H1 (cell line): ENCODE measurements around the gene CLGN. TPM values are rescaled to one million over a fixed set of nuclear protein-coding genes. Genes with fewer than 3 reads are reported as not detected.

ENCODE experiments used
- CTCF ChIA-PET: fragments of 300-600 bp; sonication (Branson Sonifier 250); formaldehyde crosslinking; loops from one replicate; lab custom pipeline; 2021; ENCODE audit not compliant: partially characterized antibody; lab: Charles Lee
- POLR2A ChIA-PET: fragments of 300-600 bp; sonication (Branson Sonifier 250); formaldehyde crosslinking; loops from one replicate; lab custom pipeline; 2021; ENCODE audit warnings: inconsistent platforms; ENCODE audit not compliant: partially characterized antibody; lab: Charles Lee
- DNase-seq, 2 experiments: peaks; one replicate each; pipeline versions ENCODE4 v3.0.0 to v3.0.0-alpha.2; 2010 to 2022; ENCODE audit warnings: low spot score in 2 of 2, low read depth in 1 of 2, mixed read lengths in 1 of 2
- FAIRE-seq: peaks from 2 replicates; lab custom pipeline; 2011; peaks lifted over from hg19 to GRCh38; lab: Jason Lieb, UNC
- H2AFZ ChIP-seq: 2 replicates; pipeline ENCODE4 v1.8.1; 2012; ENCODE audit warnings: low read length, inconsistent platforms
- H2AK5ac ChIP-seq: 2 replicates; pipeline ENCODE4 v1.6.1; 2013; ENCODE audit warnings: low read depth, low read length
- H2BK120ac ChIP-seq: replicated peaks from 2 replicates; pipeline ENCODE3; 2013; ENCODE audit warnings: low read depth, low read length, inconsistent platforms
- H2BK12ac ChIP-seq: 2 replicates; pipeline ENCODE4 v1.6.1; 2013; ENCODE audit warnings: low read depth, low read length
- H2BK15ac ChIP-seq: 2 replicates; pipeline ENCODE4 v1.6.1; 2013; ENCODE audit warnings: low read length
- H2BK20ac ChIP-seq: 2 replicates; pipeline ENCODE4 v1.6.1; 2013; ENCODE audit warnings: low read length
- H2BK5ac ChIP-seq: 2 replicates; pipeline ENCODE4 v1.6.1; 2013; ENCODE audit warnings: low read depth, low read length
- H3K14ac ChIP-seq: 2 replicates; pipeline ENCODE4 v1.6.1; 2013; ENCODE audit warnings: inconsistent platforms; ENCODE audit not compliant: insufficient read length
- H3K18ac ChIP-seq: 2 replicates; pipeline ENCODE4 v1.6.1; 2013; ENCODE audit warnings: low read length; ENCODE audit errors: extremely low read depth
- H3K23ac ChIP-seq: 2 replicates; pipeline ENCODE4 v1.6.1; 2013; ENCODE audit warnings: inconsistent platforms; ENCODE audit not compliant: insufficient read length
- H3K23me2 ChIP-seq: 2 replicates; pipeline ENCODE4 v1.6.1; 2013; ENCODE audit warnings: low read depth, low read length
- H3K27ac ChIP-seq: 2 replicates; pipeline ENCODE4 v1.6.1; 2011; ENCODE audit warnings: low read depth, low read length, inconsistent platforms
- H3K27me3 ChIP-seq, 4 experiments: replicated peaks in 1 of 4; 1 replicate in 1 of 4; 2 replicates in 3 of 4; pipeline versions ENCODE4 v1.6.1 to v1.8.1; 2011 to 2013; ENCODE audit warnings: low read length in 3 of 4, mild to moderate bottlenecking in 3 of 4, inconsistent platforms in 2 of 4, mixed read lengths in 2 of 4, moderate library complexity in 1 of 4; ENCODE audit not compliant: control insufficient read depth in 3 of 4, insufficient read depth in 3 of 4; ENCODE audit errors: extremely low read depth in 1 of 4
- H3K36me3 ChIP-seq, 4 experiments: 2 replicates each; pipeline versions ENCODE4 v1.6.1 to v1.8.1; 2011 to 2013; ENCODE audit warnings: mild to moderate bottlenecking in 4 of 4, low read length in 3 of 4, moderate library complexity in 2 of 4, control low read depth in 1 of 4, inconsistent platforms in 1 of 4; ENCODE audit not compliant: insufficient read depth in 4 of 4, control insufficient read depth in 2 of 4
- H3K4ac ChIP-seq: replicated peaks from 2 replicates; pipeline ENCODE3; 2013; ENCODE audit warnings: low read length, low read depth, mixed read lengths, inconsistent platforms; ENCODE audit not compliant: insufficient read length
- H3K4me1 ChIP-seq, 4 experiments: replicated peaks in 1 of 4; 1 replicate in 1 of 4; 2 replicates in 3 of 4; pipeline versions ENCODE4 v1.6.1 to v1.8.1; 2011 to 2013; ENCODE audit warnings: low read length in 3 of 4, inconsistent platforms in 2 of 4, mixed read lengths in 1 of 4; ENCODE audit not compliant: insufficient read depth in 4 of 4, control insufficient read depth in 3 of 4
- H3K4me2 ChIP-seq, 2 experiments: 2 replicates each; pipeline versions ENCODE4 v1.6.1 to v1.8.1; 2011 to 2013; ENCODE audit warnings: low read depth in 2 of 2, low read length in 2 of 2, control low read depth in 1 of 2, inconsistent platforms in 1 of 2, mild to moderate bottlenecking in 1 of 2; ENCODE audit not compliant: insufficient read depth in 1 of 2
- H3K4me3 ChIP-seq, 4 experiments: fragments of 200-600, 300-600 bp in 1 of 4; sonication (generic), shearing (Covaris generic), sonication (Bioruptor Twin) in 1 of 4; 2 replicates each; pipeline versions ENCODE4 v1.5.1 to v1.8.1; 2011 to 2016; ENCODE audit warnings: low read length in 4 of 4, low read depth in 3 of 4, control low read depth in 2 of 4, inconsistent platforms in 2 of 4, mild to moderate bottlenecking in 2 of 4, mixed read lengths in 1 of 4, moderate library complexity in 1 of 4; ENCODE audit not compliant: insufficient read depth in 2 of 4; ENCODE audit errors: extremely low read depth in 1 of 4
- H3K56ac ChIP-seq: replicated peaks from 2 replicates; pipeline ENCODE3; 2013; ENCODE audit warnings: low read depth, mild to moderate bottlenecking, mixed read lengths, low read length, inconsistent platforms; ENCODE audit not compliant: insufficient read length
- H3K79me1 ChIP-seq: 2 replicates; pipeline ENCODE4 v1.6.1; 2013; ENCODE audit warnings: low read depth, low read length, control low read depth
- H3K79me2 ChIP-seq, 2 experiments: 2 replicates each; pipeline versions ENCODE4 v1.6.1 to v1.8.1; 2012 to 2013; ENCODE audit warnings: low read length in 2 of 2, mild to moderate bottlenecking in 2 of 2, inconsistent platforms in 1 of 2; ENCODE audit not compliant: insufficient read depth in 2 of 2, control insufficient read depth in 1 of 2
- H3K9ac ChIP-seq, 4 experiments: replicated peaks in 1 of 4; 1 replicate in 1 of 4; 2 replicates in 3 of 4; pipeline versions ENCODE4 v1.6.1 to v1.8.1; 2011 to 2013; ENCODE audit warnings: low read depth in 3 of 4, low read length in 3 of 4, control low read depth in 2 of 4, mild to moderate bottlenecking in 2 of 4, moderate library complexity in 2 of 4, inconsistent platforms in 1 of 4; ENCODE audit errors: extremely low read depth in 1 of 4
- H3K9me3 ChIP-seq, 2 experiments: 2 replicates each; pipeline versions ENCODE4 v1.6.1 to v1.8.1; 2012 to 2013; ENCODE audit warnings: mild to moderate bottlenecking in 2 of 2, moderate library complexity in 2 of 2, control low read depth in 1 of 2, inconsistent platforms in 1 of 2, low read depth in 1 of 2, low read length in 1 of 2, mixed read lengths in 1 of 2; ENCODE audit not compliant: insufficient read depth in 2 of 2
- H4K20me1 ChIP-seq, 2 experiments: replicated peaks in 1 of 2; 2 replicates each; pipeline versions ENCODE3 to v1.8.1; 2011 to 2013; ENCODE audit warnings: inconsistent platforms in 2 of 2, low read length in 2 of 2, mild to moderate bottlenecking in 1 of 2; ENCODE audit not compliant: insufficient read depth in 2 of 2, control insufficient read depth in 1 of 2
- H4K5ac ChIP-seq: 2 replicates; pipeline ENCODE4 v1.6.1; 2013; ENCODE audit warnings: low read length, low read depth, mixed read lengths, inconsistent platforms; ENCODE audit not compliant: insufficient read length
- H4K8ac ChIP-seq: 2 replicates; pipeline ENCODE4 v1.8.0; 2013; ENCODE audit warnings: mild to moderate bottlenecking, moderate library complexity, low read length, inconsistent platforms; ENCODE audit not compliant: insufficient read depth; ENCODE audit errors: extremely low read depth
- H4K91ac ChIP-seq: replicated peaks from 2 replicates; pipeline ENCODE3; 2013; ENCODE audit warnings: low read length, mixed read lengths, inconsistent platforms; ENCODE audit not compliant: insufficient read length
- BRCA1 ChIP-seq: IDR thresholded peaks from 2 replicates; pipeline ENCODE4 v1.6.1; 2012; ENCODE audit warnings: low read depth, low read length, improper control_type of control experiment
- CREB1 ChIP-seq: IDR thresholded peaks from 2 replicates; pipeline ENCODE4 v1.6.1; 2012; ENCODE audit warnings: inconsistent platforms
- E2F6 ChIP-seq: IDR thresholded peaks from 2 replicates; pipeline ENCODE4 v1.6.1; 2012; ENCODE audit warnings: inconsistent platforms
- GABPA ChIP-seq: IDR thresholded peaks from 2 replicates; pipeline ENCODE4 v1.6.1; 2011; ENCODE audit warnings: mild to moderate bottlenecking, low read length, moderate library complexity, borderline replicate concordance; ENCODE audit not compliant: insufficient read depth
- KDM1A ChIP-seq: fragments of 200-600, 300-600 bp; sonication (generic); IDR thresholded peaks from 2 replicates; pipeline ENCODE4 v1.7.1; 2016; ENCODE audit warnings: mild to moderate bottlenecking, low read length, borderline replicate concordance
- MAX ChIP-seq: IDR thresholded peaks from 2 replicates; pipeline ENCODE4 v1.6.1; 2012; ENCODE audit warnings: inconsistent platforms
- SAP30 ChIP-seq: fragments of 300-600 bp; sonication (generic); IDR thresholded peaks from 2 replicates; pipeline ENCODE4 v1.7.1; 2012; ENCODE audit warnings: low read length, moderate library complexity, mild to moderate bottlenecking, inconsistent platforms; ENCODE audit not compliant: insufficient read depth, insufficient replicate concordance
- SP1 ChIP-seq: IDR thresholded peaks from 2 replicates; pipeline ENCODE4 v1.6.1; 2011; ENCODE audit warnings: low read depth, low read length
- WGBS, 2 experiments: shearing (Covaris generic) in 1 of 2; methylation state at CpG; one replicate each; pipeline versions ENCODE4 v1.1.6 to v1.1.7; 2013 to 2015; ENCODE audit warnings: low lambda C conversion rate in 2 of 2, mixed read lengths in 2 of 2, inconsistent platforms in 1 of 2, low coverage in 1 of 2, missing lambda C conversion rate in 1 of 2; ENCODE audit not compliant: insufficient replicate concordance in 2 of 2, insufficient coverage in 1 of 2, insufficient read length in 1 of 2; ENCODE audit errors: extremely low coverage in 1 of 2, missing lambda C conversion rate in 1 of 2; 5-methylcytosine and 5-hydroxymethylcytosine counted together
- polyA plus RNA-seq, 7 experiments: library from polyadenylated mRNA; depleted of rRNA in 3 of 7; stranded (reverse) in 5 of 7; unstranded in 2 of 7; fragments of >200 nt in 5 of 7; fragments of 200-250 nt in 2 of 7; gene quantifications; 1 replicate in 5 of 7; 2 replicates in 1 of 7; 4 replicates in 1 of 7; pipeline versions ENCODE4 v1.2.1 to v1.2.3, GENCODE V29; 2011 to 2013; ENCODE audit warnings: missing spikeins in 2 of 7, mixed read lengths in 2 of 7
- total RNA-seq: library from RNA; stranded (reverse); fragmentation: NEBNext Ultra II Directional; extraction: Animal tissue kit (Norgen Biotek cat#: 25700); gene quantifications from 2 replicates; pipeline ENCODE4 v1.2.1, GENCODE V29; 2021

The CLGN gene
- total and polyA plus RNA-seq, 2 of the 8 experiments (the other 6 are each of a cell fraction or from before 2014, with no cell fraction given): 1.7 to 3.1 TPM

GRCh38 chr4:140361099-140361498 is 66.3 kb downstream of the CLGN start:
- DNase-seq: no peak
- no peak overlapping the region for H2BK5ac ChIP-seq
- no peak overlapping the region for H3K9ac ChIP-seq
- no peaks in the 10 kb centered on the region for H3K36me3 ChIP-seq
- FAIRE-seq: no peak
- H3K23me2 ChIP-seq: no peaks in the 10 kb centered on the region
- H4K20me1 ChIP-seq: no peaks in the 10 kb centered on the region
- H3K27ac ChIP-seq: no peak overlapping the region
- H3K79me1 ChIP-seq: no peaks in the 10 kb centered on the region
- H3K27me3 ChIP-seq: peaks cover 0 to 2% (median 0%) of the 10 kb centered on the region in 4 experiments; a peak in 1 of 7 replicates
- no peak overlapping the region for H4K91ac ChIP-seq
- no peak overlapping the region for H2BK120ac ChIP-seq
- H3K18ac ChIP-seq: no peak overlapping the region
- no peak overlapping the region for H3K14ac ChIP-seq
- POLR2A ChIA-PET: no interaction called here
- no peak overlapping the region for H4K8ac ChIP-seq
- H3K4ac ChIP-seq: no peak overlapping the region
- H3K4me1 ChIP-seq: no peaks in the 10 kb centered on the region
- no peaks in the 10 kb centered on the region for H3K9me3 ChIP-seq
- H2BK12ac ChIP-seq: no peak overlapping the region
- CTCF ChIA-PET: interaction anchor here (0.9 to 3.4 kb wide), 31 partner anchors 8 to 522 kb away, joined by 3 to 44 read pairs (median 7); partner anchors contain the start of genes CLGN and SCOC
- no peaks in the 10 kb centered on the region for H3K79me2 ChIP-seq
- H3K4me2 ChIP-seq: no peak overlapping the region
- no peak overlapping the region for H2BK15ac ChIP-seq
- H2BK20ac ChIP-seq: no peak overlapping the region
- H3K56ac ChIP-seq: no peak overlapping the region
- no peak overlapping the region for H2AK5ac ChIP-seq
- no peak overlapping the region for H2AFZ ChIP-seq
- WGBS, 2 experiments: 86% methylated on average over 4 of the region's 4 CpGs; no CpG with 5 or more reads in 1 of the 2 experiments
- H4K5ac ChIP-seq: no peak overlapping the region
- TF ChIP-seq KDM1A (no peak), BRCA1 (no peak), E2F6 (no peak), MAX (no peak), GABPA (no peak), SP1 (no peak), CREB1 (no peak), SAP30 (no peak)
- no peak overlapping the region for H3K4me3 ChIP-seq
- no peak overlapping the region for H3K23ac ChIP-seq
